GM21515 (cell line): ENCODE measurements around the gene C11orf86.

Source experiments
- ATAC-seq: cut with Tn5 transposase; IDR thresholded peaks from one replicate; pipeline ENCODE4 v1.9.1; 2021; ENCODE audit not compliant: unreplicated experiment

The C11orf86 gene

DNA sequence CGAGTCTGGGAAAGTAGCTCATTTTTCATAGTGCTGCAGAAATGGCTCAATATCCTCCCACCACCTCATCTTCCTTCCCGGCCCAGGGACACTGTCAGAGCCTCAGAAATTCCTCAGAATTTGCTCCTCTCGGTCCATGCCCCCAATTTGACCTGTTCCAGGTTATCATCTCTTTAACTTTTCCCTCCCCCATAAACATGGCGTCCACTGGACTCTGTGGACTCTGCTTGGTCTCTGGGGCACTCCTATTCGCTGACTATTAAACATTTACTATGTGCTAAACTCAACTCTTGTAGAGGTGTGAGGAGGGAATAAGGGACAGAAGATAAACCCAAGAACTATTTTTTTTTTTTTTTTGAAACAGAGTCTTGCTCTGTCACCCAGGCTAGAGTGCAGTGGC, 8.8 kb upstream of the C11orf86 start:
- ATAC-seq = no peak

DNA sequence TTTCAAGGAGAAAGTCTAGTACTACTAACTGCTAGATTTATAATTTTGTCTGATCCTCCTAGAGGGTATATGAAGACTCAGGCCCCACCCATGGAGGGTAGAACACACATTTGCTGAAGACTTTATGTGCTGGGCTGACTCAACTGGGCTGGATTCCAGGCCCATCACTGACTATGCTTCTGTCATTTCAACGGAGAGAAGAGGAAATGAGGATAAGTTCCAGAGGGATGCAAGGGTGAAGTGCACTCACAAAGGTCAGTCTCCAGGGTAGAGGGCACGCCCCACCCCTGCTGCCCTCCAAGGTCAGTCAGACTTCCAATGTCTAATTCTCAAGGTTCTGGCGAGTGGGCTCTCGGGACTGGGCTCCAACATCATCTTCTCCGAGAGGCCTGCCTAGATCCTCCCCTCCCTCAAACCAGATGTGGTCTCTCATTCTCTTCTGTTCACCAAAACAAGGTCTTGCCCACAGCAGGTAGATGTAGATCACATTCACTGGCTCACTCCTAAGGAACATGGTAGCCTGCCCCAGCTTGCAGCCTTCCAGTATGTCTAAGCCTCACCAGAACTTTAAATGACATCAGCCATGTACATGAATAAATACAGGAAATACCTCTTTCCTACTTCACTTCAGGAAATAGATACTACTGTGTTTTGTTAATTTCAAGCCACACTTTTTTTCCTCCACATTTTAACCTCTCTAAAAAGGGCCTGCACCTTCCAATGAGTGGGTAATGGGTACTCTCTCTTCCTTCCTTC, 7.3 kb upstream of the C11orf86 start:
- no peak for ATAC-seq

- no peak for ATAC-seq
Measured at GRCh38 chr11:66969584-66970225, 5.4 kb upstream of the C11orf86 start.

DNA sequence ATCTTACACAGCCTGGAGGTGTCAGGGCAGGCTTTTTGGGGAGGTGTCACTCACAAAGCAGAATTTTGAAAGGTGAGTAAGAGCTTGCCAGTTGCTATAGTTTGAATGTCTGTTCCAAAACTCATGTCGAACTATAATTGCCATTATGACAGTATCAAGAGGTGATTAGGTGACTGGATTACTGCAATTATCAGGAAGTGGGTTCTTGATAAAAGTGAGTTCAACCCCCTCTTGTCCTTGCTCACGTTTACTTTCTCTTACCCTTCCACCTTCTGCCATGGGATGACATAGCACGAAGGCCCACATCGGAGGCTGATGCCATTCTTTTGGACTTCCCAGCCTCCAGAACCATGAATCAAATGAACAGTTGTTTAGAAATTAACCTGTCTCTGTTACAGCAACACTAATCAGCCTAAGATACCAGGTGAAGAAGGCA, 4.7 kb upstream of the C11orf86 start:
- no peak for ATAC-seq

GRCh38 chr11:66970807-66971442, 4.2 kb upstream of the C11orf86 start:
- no peak for ATAC-seq

GRCh38 chr11:66971488-66971887, 3.6 kb upstream of the C11orf86 start:
- no peak for ATAC-seq

DNA sequence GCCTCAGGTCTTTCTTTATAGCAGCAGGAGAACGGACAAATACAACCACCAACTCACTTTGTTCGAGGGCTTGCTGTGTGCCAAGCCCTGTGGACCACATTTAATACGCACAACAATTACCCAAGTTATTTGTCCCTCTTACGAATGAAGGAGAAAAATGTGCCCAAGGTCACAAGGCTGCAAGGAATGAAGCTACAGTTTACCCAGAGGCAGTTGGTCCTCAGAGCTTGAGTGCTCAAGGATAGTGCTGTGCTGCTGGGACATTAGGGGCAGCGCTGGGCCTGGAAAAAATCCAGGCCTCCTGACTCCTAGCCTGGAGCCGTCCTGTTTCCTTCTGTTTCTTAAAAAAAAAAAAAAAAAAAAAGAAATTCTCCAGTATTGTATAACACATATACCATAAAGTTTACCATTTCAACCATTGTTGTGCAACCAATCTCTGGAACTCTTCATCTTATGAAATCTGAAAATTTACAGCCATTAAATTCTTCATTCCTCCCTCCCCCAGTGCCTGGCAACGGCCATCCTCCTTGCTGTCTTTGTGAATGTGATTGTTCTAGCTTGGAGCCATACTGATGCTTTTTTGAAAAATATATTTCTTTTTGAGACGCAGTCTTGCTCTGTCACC, 1.0 kb upstream of the C11orf86 start:
- ATAC-seq = no peak

- ATAC-seq = no peak
Measured at GRCh38 chr11:66975405-66976027, 412 bp downstream of the C11orf86 start.

- no peak for ATAC-seq
Measured at GRCh38 chr11:66976028-66976467, 944 bp downstream of the C11orf86 start.

DNA sequence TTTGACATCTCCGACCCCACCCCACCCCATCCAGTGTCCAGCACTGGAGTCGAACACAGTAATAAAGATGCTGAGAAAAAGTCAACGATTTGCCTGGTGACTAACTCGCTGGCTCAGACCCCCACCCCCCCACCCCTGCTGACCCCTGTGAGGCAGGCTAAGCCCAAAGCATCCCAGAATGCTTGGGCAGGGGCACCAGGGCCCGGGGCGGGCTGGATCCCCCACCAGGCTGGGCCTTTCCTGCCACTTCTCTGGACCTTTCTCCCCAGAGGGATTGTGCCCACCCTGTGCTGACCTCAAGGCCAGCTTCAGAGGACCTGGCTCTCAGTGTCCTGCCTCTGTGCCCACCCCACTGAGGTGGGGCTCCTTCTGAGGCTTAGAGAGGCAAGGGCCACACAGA, 1.8 kb downstream of the C11orf86 start:
- ATAC-seq = no peak

- ATAC-seq = no peak
Measured at GRCh38 chr11:66978229-66978628, 3.1 kb downstream of the C11orf86 start.

- no peak for ATAC-seq
Measured at GRCh38 chr11:66978717-66979116, 3.6 kb downstream of the C11orf86 start.

DNA sequence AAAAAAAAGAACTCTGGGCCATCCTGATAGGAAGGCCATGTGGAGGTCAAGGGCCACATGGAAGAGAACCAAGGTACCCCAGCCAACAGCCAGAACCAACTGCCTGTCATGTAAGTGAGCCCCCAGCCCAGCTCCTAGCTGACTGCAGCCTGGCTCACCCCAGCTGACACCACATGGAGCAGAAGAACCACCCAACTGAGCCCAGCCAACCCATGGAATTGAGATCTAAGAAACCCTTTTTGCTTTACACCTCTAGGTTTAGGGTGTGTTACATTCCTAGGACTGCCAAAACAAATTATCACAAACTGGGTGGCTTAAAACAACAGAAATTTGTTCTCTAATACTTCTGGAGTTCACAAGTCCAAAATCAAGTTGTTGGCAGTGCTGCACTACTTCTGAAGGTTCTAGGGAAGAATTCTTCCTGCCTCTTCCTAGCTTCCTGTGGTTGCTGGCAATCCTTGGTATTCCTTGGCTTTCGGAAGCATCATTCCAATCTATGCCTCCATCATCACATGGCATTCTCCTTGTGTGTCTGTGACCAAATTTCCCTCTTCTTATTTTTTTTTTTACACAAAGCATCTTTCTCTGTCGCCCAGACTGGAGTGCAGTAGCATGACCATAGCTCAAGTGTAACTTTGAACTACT, 4.4 kb downstream of the C11orf86 start:
- ATAC-seq = no peak

DNA sequence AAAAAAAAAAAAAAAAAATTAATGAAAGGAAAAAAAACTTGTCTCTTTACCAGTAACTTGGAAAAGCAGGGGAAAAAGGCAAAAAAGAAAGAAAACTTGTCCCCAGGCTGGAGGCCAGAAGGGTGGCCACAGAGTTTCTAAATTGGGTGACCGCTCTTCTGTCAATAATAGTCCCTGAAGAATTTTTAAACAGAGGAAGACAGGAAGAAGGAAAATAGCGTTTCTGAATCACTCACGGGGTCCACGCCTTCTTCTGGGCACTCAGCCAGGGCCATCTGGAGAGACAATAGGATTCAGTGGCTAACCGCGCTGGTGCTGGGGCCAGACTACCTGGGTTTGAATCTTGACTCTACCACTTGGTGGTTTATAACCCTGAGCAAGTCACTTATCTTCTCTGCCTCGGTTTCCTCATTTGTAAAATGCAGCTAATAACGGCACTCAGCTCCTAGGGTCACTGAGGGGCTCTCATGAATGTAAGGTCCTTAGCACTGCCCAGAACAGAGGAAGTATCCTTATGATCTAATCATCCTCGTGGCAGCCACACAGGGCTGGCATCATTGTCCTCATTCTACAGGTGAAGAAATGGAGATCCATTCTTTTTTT, 7.0 kb downstream of the C11orf86 start:
- ATAC-seq = no peak

- no peak for ATAC-seq
Measured at GRCh38 chr11:66983275-66983924, 8.3 kb downstream of the C11orf86 start.

DNA sequence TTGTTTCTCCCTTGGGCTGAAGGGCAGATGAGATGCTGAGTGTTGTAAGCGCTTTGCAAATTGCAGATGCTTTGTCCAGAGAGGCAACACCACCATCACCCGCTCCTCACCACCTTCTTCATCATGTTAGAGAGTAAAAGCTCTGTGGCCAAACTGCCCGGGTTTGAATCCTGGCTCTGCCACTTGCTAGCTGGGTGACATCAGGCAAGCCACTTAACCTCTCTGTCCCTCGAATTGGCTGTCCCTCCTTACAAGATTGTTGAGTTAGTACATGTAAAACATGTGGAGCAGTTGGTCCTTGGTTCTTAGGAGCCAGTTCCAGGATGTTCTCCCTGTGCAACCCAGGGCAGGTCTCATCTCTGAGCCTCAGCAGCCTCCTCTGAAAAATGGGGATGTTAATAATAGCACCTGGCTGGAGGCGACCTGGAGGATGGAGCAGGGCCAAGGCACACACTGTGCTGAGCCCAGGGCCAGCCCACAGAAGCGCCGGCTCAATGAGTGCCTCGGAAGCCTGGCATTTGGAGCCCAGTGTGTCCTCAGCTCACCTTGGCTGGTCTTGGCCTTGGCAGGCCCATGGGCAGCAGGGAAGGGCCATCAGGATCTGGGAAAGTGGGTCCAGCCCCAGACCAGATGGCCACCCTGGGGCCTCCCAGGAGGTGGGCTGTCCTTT, 10.5 kb downstream of the C11orf86 start:
- ATAC-seq = no peak

- no peak for ATAC-seq
Measured at GRCh38 chr11:66986178-66986545, 11.1 kb downstream of the C11orf86 start.

- no peak for ATAC-seq
Measured at GRCh38 chr11:66987158-66987620, 12.1 kb downstream of the C11orf86 start.

DNA sequence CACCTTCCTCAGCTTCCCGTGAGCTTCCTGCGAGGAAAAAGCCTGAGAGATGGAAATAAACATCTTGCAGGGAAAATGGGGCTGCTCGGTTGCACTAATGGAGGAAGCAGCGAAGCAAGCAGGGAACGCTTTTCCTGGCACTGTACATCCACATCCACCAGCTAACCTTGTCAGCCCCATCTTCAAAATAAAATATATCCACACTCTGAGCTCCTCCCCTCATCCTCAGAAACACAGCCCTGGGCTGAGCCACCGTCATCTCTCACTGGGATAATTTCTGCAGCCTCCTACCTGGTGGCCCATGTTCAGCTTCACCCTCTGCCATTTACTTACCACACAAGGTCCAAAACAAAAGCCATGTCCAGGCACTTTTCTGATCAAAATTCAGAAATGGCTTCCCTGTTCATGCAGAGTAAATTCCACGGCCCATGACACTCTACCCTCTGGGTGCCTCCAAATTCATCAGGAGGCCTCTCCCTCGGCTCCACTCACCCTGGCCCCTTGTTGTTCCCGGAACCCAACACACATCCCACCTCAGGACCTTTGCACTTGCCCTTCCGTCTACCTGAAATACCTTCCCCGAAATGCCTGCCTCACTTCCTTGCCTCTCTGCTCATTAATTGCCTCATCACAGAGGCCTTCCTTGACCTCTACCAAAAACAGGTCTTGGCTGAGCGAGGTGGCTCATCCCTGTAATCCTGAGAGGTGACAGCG, 13.0 kb downstream of the C11orf86 start:
- ATAC-seq = no peak
